Epidermal melanocyte (primary cell): Measurements from ENCODE around the gene RESF1.
"Not testable (repeated sequence)": the region's sequence is repeated elsewhere in the genome, so short reads cannot be mapped to it uniquely, and the experiment has no call there.

Source experiments
- DNase-seq: peaks from one replicate; pipeline ENCODE4 v3.0.0; 2011; ENCODE audit warnings: low spot score; ENCODE audit not compliant: insufficient read length

The RESF1 gene

DNA sequence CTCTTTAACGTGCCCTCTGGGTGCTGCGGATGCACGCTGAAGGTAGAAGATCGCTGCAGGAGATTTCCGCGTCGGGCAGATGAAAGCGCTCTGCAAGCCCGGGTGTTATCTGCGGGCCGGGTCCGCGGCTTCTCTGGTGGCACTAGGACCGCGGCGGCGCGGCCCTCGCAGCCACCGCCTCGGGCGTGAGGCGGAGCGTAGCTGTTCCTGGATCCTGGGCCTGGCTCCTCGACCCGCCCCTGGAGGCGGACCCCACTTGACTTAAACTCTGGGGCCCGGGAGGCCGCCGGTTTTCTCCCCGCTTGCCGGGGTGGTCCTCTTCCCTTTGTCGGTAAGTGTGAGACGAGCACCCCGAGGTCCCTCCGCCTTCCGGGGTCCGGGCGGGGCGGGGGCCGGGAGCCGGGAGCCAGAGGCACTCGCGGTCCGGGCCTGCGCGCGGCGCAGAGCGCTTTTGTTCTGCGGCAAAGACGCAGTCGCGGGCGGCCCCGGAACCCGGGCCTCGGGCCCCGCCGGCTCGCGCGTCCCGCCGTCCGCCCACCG lies at the start of gene RESF1:
Gene RESF1, plus strand, starts transcription at position 255 of the 540 bp plus-strand sequence. CDS start 21,541 bp downstream, outside the sequence.
- peak; percentile 84 for DNase-seq

DNA sequence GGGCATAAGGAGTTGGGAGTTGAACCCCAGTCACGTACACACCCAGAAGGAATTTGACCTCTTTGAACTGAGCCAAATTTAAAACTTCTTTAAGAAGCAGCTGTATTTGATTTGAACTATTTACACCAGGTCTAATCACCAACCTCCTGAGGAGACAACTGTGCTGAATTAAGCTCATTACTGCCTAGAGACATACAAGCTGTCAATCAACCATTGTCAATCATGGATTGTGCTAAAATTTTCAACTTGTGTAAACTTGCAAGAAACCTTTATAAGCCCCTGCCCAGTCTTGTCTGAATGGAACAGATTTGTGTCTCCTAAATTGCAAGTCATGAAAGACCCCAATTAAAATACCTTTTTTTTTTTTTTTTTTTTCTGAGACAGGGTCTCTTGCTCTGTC lies 44.3 kb upstream of the RESF1 start:
- DNase-seq: no peak

DNA sequence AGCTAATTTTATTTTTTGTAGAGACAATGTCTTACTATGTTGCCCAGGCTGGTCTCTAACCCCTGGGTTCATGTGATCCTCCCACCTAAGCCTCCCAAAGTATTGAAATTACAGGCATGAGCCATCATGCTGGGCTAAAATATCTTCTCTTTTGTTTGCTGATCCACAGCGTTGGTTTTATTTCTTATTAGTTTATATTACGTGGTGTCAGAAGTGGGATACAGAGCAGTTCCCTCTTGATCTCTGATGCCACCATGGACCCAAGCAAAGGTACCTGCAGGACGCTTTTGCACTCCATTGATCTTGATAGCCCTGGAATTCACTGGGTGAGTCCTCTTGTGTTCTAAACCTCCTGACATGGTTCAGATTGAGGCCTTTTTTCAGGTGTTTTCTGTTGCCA lies 43.8 kb upstream of the RESF1 start:
- DNase-seq: no peak

- DNase-seq: no peak
These were observed 36.7 kb upstream of the RESF1 start for GRCh38 chr12:31922341-31923062.

- DNase-seq: no peak
These were observed 36.2 kb upstream of the RESF1 start for GRCh38 chr12:31923063-31923412.

- no peak for DNase-seq
These were observed 30.8 kb upstream of the RESF1 start for GRCh38 chr12:31928246-31929026.

DNA sequence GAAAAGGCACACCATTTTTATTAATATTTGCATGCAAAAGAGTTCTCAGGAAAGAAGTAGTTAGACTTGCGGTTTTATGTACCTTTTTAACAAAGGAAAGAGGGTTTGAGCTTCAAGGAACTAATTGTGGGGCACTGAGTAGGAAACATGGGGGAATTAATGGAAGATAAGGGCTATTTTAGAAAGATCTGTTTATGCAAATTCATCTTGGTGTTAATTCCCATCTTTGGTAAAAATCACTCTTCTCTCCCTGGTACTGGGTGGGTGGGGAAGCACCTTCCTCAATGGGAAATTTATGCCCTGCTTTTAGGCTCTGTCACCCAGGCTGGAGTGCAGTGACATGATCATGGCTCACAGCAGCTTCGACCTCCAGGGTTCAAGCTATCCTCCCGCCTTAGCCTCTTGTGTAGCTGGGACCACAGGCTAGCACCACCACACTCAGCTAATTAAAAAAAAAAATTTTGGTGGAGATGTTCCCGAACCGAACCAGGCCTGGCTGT lies 30.1 kb upstream of the RESF1 start:
- no peak for DNase-seq

- no peak for DNase-seq
These were observed 27.2 kb upstream of the RESF1 start for GRCh38 chr12:31931796-31932715.

DNA sequence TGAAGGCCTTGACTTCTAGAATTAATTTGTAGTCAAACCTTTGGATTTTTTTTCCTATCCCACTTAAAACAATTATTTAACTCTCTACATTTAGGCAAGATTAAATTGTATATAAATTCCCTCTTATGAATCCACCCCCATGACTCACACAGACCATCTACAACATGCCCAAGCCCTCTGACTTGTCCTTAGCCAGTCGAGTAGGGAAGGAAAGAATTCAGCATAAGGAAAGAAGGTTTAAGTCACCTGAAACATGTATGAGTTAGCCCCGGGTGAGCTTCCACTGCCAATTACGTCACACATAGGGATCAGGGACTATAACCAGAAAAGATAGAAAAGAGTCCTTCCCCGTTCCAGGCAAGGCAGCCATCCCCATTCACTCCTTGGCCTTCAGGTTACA lies 14.9 kb upstream of the RESF1 start:
- no peak for DNase-seq

- DNase-seq: no peak
These were observed 11.2 kb upstream of the RESF1 start for GRCh38 chr12:31947971-31948370.

DNA sequence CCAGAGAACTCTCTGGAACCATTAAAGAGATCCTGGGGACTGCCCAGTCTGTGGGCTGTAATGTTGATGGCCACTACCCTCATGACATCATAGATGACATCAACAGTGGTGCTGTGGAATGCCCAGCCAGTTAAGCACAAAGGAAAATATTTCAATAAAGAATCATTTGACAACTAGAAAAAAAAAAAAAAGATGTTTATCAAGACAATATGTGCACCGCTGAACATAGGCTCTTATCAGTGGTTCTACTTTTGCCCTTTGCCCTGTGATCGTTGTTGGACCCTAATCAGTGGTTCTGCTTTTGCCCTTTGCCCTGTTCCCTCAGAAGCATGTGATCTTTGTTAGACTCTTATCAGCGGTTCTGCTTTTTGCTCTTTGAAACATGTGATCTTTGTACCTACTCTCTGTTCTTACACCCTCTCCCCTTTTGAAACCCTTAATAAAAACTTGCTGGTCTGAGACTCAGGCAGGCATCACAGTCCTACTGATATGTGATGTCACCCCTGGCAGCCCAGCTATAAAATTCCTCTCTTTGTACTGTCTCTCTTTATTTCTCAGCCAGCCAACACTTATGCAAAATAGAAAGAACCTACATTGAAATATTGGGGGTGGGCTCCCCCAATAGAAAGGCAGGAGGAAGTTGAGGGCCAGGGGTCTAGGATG lies 10.4 kb upstream of the RESF1 start:
- not testable (repeated sequence) for DNase-seq

GRCh38 chr12:31950088-31950487 lies 9.1 kb upstream of the RESF1 start:
- no peak for DNase-seq

GRCh38 chr12:31950492-31950891 lies 8.7 kb upstream of the RESF1 start:
- DNase-seq: no peak

DNA sequence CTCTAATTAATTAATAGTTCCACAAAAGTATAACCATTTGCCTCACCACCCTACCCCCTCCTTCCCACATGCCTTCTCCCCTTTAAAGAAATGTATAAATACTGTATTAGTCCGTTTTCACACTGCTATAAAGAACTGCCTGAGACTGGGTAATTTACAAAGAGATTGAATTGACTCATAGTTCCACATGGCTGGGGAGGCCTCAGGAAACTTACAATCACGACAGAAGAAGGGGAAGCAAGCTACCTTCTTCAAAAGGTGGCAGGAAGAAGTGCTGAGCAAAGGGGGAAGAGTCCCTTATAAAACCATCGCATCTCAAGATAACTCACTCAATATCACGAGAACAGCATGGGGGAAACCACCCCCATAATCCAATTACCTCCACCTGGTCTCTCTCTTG lies 8.2 kb upstream of the RESF1 start:
- no peak for DNase-seq

GRCh38 chr12:31951939-31952338 lies 7.3 kb upstream of the RESF1 start:
- DNase-seq: no peak

GRCh38 chr12:31952418-31952817 lies 6.8 kb upstream of the RESF1 start:
- DNase-seq: no peak

DNA sequence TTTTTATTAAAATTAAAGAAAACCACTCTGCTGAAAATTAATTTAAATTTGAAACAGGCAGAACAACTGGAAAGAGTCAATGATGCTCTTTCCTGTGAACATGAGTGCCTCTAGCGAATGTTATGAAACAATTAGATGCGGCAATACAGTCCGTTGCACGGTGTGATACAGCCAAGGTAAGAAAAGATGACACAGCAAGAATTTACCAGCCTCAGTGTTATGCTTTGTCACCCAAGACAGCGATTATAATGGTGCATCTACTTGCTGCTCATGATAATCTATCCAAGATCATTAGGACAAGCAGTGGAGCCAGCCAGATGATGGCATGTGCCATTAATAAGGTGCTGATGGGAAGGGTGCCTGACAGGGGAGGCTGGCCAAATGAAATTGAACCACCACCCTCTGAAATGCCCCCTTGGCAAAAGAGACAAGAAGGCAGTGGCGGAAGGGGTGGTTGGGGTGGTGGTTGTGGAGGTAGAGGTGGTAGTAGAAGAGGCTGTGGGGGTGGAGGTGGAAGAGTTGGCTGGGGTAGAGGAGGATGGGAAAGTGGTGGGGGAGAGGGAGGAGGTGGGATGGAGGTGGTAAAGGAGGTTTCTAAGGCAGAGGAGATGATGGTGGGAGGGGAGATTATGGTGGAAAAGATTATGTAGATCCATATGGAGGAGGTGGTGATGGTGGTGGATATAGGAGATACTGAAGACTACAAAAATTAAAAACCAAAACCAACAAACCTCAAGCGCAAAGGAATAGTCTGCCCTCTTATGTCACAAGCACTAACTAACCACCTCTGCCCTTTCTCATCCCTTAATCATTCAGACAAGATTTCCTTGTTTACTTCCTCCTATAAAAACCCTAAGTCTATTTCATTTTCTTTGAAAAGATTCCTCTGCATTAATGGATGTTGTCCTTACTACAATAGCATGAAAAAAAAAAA lies 4.0 kb upstream of the RESF1 start:
- DNase-seq: no peak

GRCh38 chr12:31958569-31959160 lies 550 bp upstream of the RESF1 start:
- no peak for DNase-seq

DNA sequence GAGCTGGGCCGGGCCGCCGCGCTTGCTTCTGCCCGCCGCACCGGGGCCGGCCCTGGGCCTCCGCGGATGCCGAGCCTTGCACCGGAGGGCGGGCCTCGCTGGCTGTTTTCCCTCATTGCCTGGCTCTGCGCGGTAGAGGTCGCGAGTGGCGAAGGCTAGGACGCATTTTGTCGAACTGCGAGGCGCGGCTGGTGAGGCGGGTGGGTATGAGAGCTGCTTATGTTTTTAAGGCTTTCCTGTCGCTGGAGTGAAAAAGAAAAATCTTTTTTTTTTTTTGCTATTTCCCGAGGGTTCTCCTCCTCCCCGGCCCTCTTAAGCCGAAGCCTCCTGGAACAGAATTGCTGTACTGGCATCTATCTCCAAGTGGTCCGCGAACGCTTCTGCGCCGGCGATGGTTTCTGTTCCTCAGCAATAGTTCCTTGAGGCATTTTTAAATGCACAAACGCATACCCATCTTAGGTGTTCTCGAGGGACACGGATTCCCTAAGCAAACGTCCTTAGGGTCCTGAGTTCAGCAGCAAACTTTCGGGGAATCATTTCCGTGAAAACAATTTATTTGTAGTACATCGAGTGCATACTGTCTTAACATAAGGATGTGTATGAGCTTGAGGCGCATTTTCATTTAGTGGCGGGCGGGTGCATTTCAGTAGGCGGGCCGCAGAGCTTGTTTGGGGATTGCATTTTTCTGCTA lies 631 bp downstream of the RESF1 start:
- no peak for DNase-seq
